IMR-90 (cell line): ENCODE results near the gene RHOBTB1. TPM values are rescaled to one million over a fixed set of nuclear protein-coding genes. Genes with fewer than 3 reads are reported as not detected.

Experiments
- ATAC-seq: fragments of 200-7000 bp; cut with Tn5 transposase; 2 replicates; pipeline ENCODE4 v1.9.1; 2020; ENCODE audit warnings: low read depth, mild to moderate bottlenecking, moderate library complexity
- BruUV-seq: library from RNA; stranded (reverse); fragments of 400-500 nt; replicated peaks from 2 replicates; lab custom pipeline; 2021; lab: Mats Ljungman, UMichigan
- CTCF ChIA-PET: fragments of 300-600 bp; formaldehyde crosslinking; extraction: SDS; loops from one replicate; lab custom pipeline; 2021; ENCODE audit warnings: antibody characterized with exemption; lab: Yijun Ruan, JAX
- POLR2A ChIA-PET: fragments of 300-600 bp; sonication (Branson Sonifier 250); formaldehyde crosslinking; loops from one replicate; lab custom pipeline; 2022; ENCODE audit warnings: antibody characterized with exemption; ENCODE audit not compliant: unreplicated experiment; lab: Charles Lee
- DNase-seq: peaks from one replicate; pipeline ENCODE4 v3.0.0; 2013
- H2AFZ ChIP-seq: replicated peaks from 2 replicates; pipeline ENCODE3; 2013; ENCODE audit warnings: low read length, mild to moderate bottlenecking; ENCODE audit not compliant: poor library complexity
- H2AK5ac ChIP-seq: 2 replicates; pipeline ENCODE4 v1.6.1; 2013; ENCODE audit warnings: low read depth, low read length, inconsistent platforms
- H2AK9ac ChIP-seq: replicated peaks from 2 replicates; pipeline ENCODE3; 2013; ENCODE audit warnings: mild to moderate bottlenecking, low read depth, low read length, moderate library complexity; ENCODE audit not compliant: poor library complexity
- H2BK120ac ChIP-seq: 2 replicates; pipeline ENCODE4 v1.6.1; 2013; ENCODE audit warnings: low read depth, low read length, inconsistent platforms
- H2BK15ac ChIP-seq: 3 replicates; pipeline ENCODE4 v1.6.1; 2013; ENCODE audit warnings: low read depth, low read length, inconsistent platforms
- H2BK20ac ChIP-seq: 2 replicates; pipeline ENCODE4 v1.6.1; 2013; ENCODE audit warnings: low read depth, mild to moderate bottlenecking, inconsistent platforms, low read length, moderate library complexity
- H2BK5ac ChIP-seq: 2 replicates; pipeline ENCODE4 v1.6.1; 2013; ENCODE audit warnings: mild to moderate bottlenecking, low read depth, low read length, inconsistent platforms; ENCODE audit not compliant: poor library complexity, severe bottlenecking
- H3K14ac ChIP-seq: replicated peaks from 2 replicates; pipeline ENCODE4 v1.6.1; 2013; ENCODE audit warnings: low read depth, low read length, inconsistent platforms
- H3K18ac ChIP-seq: 2 replicates; pipeline ENCODE4 v1.6.1; 2013; ENCODE audit warnings: low read depth, low read length, control low read depth
- H3K23ac ChIP-seq: 2 replicates; pipeline ENCODE4 v1.6.1; 2013; ENCODE audit warnings: low read depth, low read length, inconsistent platforms
- H3K27ac ChIP-seq: 2 replicates; pipeline ENCODE4 v1.5.1; 2013; ENCODE audit warnings: mild to moderate bottlenecking, control low read depth, low read length; ENCODE audit not compliant: insufficient read depth
- H3K27me3 ChIP-seq: 2 replicates; pipeline ENCODE4 v1.6.1; 2013; ENCODE audit warnings: low read length; ENCODE audit not compliant: control insufficient read depth, insufficient read depth
- H3K36me3 ChIP-seq: 2 replicates; pipeline ENCODE4 v1.6.1; 2013; ENCODE audit warnings: low read length, mixed read lengths; ENCODE audit not compliant: control insufficient read depth, insufficient read depth
- H3K4ac ChIP-seq: 2 replicates; pipeline ENCODE4 v1.6.1; 2013; ENCODE audit warnings: low read depth, low read length, inconsistent platforms
- H3K4me1 ChIP-seq: 2 replicates; pipeline ENCODE4 v1.6.1; 2013; ENCODE audit warnings: low read length, mixed read lengths; ENCODE audit not compliant: control insufficient read depth, insufficient read depth
- H3K4me2 ChIP-seq: 2 replicates; pipeline ENCODE4 v1.6.1; 2013; ENCODE audit warnings: low read depth, mild to moderate bottlenecking, control low read depth, low read length, moderate library complexity
- H3K4me3 ChIP-seq: 2 replicates; pipeline ENCODE4 v1.5.1; 2013; ENCODE audit warnings: low read depth, mild to moderate bottlenecking, control low read depth, low read length, moderate library complexity; ENCODE audit not compliant: insufficient read depth
- H3K56ac ChIP-seq: 2 replicates; pipeline ENCODE4 v1.6.1; 2013; ENCODE audit warnings: low read length, inconsistent platforms; ENCODE audit not compliant: insufficient read depth; ENCODE audit errors: extremely low read depth
- H3K79me1 ChIP-seq, 2 experiments: 2 replicates each; pipeline ENCODE4 v1.6.1; 2013; ENCODE audit warnings: low read length in 2 of 2, inconsistent platforms in 1 of 2, low read depth in 1 of 2
- H3K9ac ChIP-seq: 2 replicates; pipeline ENCODE4 v1.6.1; 2013; ENCODE audit warnings: low read depth, low read length, control low read depth
- H3K9me1 ChIP-seq: 2 replicates; pipeline ENCODE4 v1.6.1; 2013; ENCODE audit warnings: low read length, inconsistent platforms; ENCODE audit not compliant: insufficient read depth
- H3K9me3 ChIP-seq: 2 replicates; pipeline ENCODE4 v1.6.1; 2013; ENCODE audit warnings: low read length; ENCODE audit not compliant: control insufficient read depth, insufficient read depth
- H4K20me1 ChIP-seq: 2 replicates; pipeline ENCODE4 v1.6.1; 2013; ENCODE audit warnings: low read length, inconsistent platforms; ENCODE audit not compliant: insufficient read depth
- H4K5ac ChIP-seq: 2 replicates; pipeline ENCODE4 v1.6.1; 2013; ENCODE audit warnings: mild to moderate bottlenecking, low read depth, low read length, control low read depth
- H4K8ac ChIP-seq, 2 experiments: 2 replicates each; pipeline ENCODE4 v1.6.1; 2013; ENCODE audit warnings: low read depth in 2 of 2, low read length in 2 of 2, control low read depth in 1 of 2, inconsistent platforms in 1 of 2
- H4K91ac ChIP-seq: 2 replicates; pipeline ENCODE4 v1.6.1; 2013; ENCODE audit warnings: low read depth, low read length, inconsistent platforms; ENCODE audit not compliant: insufficient read depth
- BHLHE40 ChIP-seq: fragments of 150-350 bp; IDR thresholded peaks from 2 replicates; pipeline ENCODE4 v1.6.1; 2016; ENCODE audit warnings: mild to moderate bottlenecking, low read depth, low read length
- CEBPB ChIP-seq: IDR thresholded peaks from 2 replicates; pipeline ENCODE4 v1.6.1; 2012; ENCODE audit warnings: low read depth, low read length, improper control_type of control experiment
- CHD1 ChIP-seq: IDR thresholded peaks from 2 replicates; pipeline ENCODE4 v1.6.1; 2012; ENCODE audit warnings: low read depth, low read length, improper control_type of control experiment
- FOS ChIP-seq: fragments of 150-350 bp; IDR thresholded peaks from 2 replicates; pipeline ENCODE4 v1.6.1; 2016; ENCODE audit warnings: low read depth, low read length
- MAFK ChIP-seq: IDR thresholded peaks from 2 replicates; pipeline ENCODE4 v1.6.1; 2012; ENCODE audit warnings: low read depth, low read length, improper control_type of control experiment
- MAZ ChIP-seq: IDR thresholded peaks from 2 replicates; pipeline ENCODE4 v1.6.1; 2012; ENCODE audit warnings: low read depth, mild to moderate bottlenecking, low read length, improper control_type of control experiment, moderate library complexity, borderline replicate concordance
- MXI1 ChIP-seq: IDR thresholded peaks from 2 replicates; pipeline ENCODE4 v1.6.1; 2012; ENCODE audit warnings: low read depth, mild to moderate bottlenecking, low read length, moderate library complexity, borderline replicate concordance
- NFE2L2 ChIP-seq: fragments of 150-350 bp; IDR thresholded peaks from 2 replicates; pipeline ENCODE4 v1.6.1; 2016; ENCODE audit warnings: low read depth, mild to moderate bottlenecking, low read length
- POLR2A ChIP-seq: IDR thresholded peaks from 2 replicates; pipeline ENCODE4 v1.6.1; 2012; ENCODE audit warnings: mild to moderate bottlenecking, low read depth, low read length
- RAD21 ChIP-seq: IDR thresholded peaks from 2 replicates; pipeline ENCODE4 v1.6.1; 2012; ENCODE audit warnings: low read length, improper control_type of control experiment
- RCOR1 ChIP-seq: IDR thresholded peaks from 2 replicates; pipeline ENCODE4 v1.6.1; 2012; ENCODE audit warnings: mild to moderate bottlenecking, low read length, improper control_type of control experiment; ENCODE audit not compliant: insufficient replicate concordance
- RFX5 ChIP-seq: IDR thresholded peaks from 2 replicates; pipeline ENCODE4 v1.8.0; 2012; ENCODE audit warnings: low read depth, mild to moderate bottlenecking, low read length, moderate library complexity
- SMC3 ChIP-seq: fragments of 150-350 bp; IDR thresholded peaks from 2 replicates; pipeline ENCODE4 v1.6.1; 2016; ENCODE audit warnings: low read depth, mild to moderate bottlenecking, antibody characterized with exemption, low read length, moderate library complexity
- WGBS, 2 experiments: methylation state at CpG; one replicate each; pipeline versions ENCODE4 v1.1.5 to v1.1.7; 2013; ENCODE audit warnings: missing lambda C conversion rate in 2 of 2; ENCODE audit not compliant: insufficient read length in 1 of 2; ENCODE audit errors: extremely low coverage in 2 of 2; 5-methylcytosine and 5-hydroxymethylcytosine counted together
- dilution Hi-C: fragments of 300-500 bp; cut with HindIII; formaldehyde crosslinking; loops from one replicate; pipeline ENCODE4 v1.14.3; 2018; ENCODE audit warnings: low sequenced_read_pairs; ENCODE audit not compliant: unreplicated experiment
- in situ Hi-C: fragments of 300-500 bp; cut with MboI; formaldehyde crosslinking; loops from 3 replicates; pipeline ENCODE4 v1.14.3; 2019; ENCODE audit warnings: low sequenced_read_pairs, inconsistent platforms, mixed read lengths
- intact Hi-C: fragments of 100-400 bp; cut with micrococcal nuclease; formaldehyde crosslinking; loops from 2 replicates; pipeline ENCODE4 v1.10.0; 2022
- polyA plus RNA-seq, 3 experiments: library from polyadenylated mRNA; depleted of rRNA; stranded (reverse); fragments of >200 nt; gene quantifications; 2 replicates each; pipeline ENCODE4 v1.2.3, GENCODE V29; 2012; ENCODE audit warnings: low replicate concordance in 1 of 3
- total RNA-seq: library from RNA; depleted of rRNA; stranded (reverse); fragments of >200 nt; gene quantifications from 2 replicates; pipeline ENCODE4 v1.2.3, GENCODE V29; 2012
- TF ChIP-seq, protein P1 (sequence below): fragments of 150-350 bp; IDR thresholded peaks from 2 replicates; pipeline ENCODE4 v1.6.1; 2017; ENCODE audit warnings: mild to moderate bottlenecking, antibody characterized with exemption, low read length, low read depth
- TF ChIP-seq, protein P2 (sequence below): conservative IDR thresholded peaks from 2 replicates; pipeline ENCODE4 v1.5.1; 2012; ENCODE audit warnings: mild to moderate bottlenecking, low read depth, low read length, improper control_type of control experiment
- TF ChIP-seq, protein P3 (sequence below): fragments of 150-350 bp; IDR thresholded peaks from 2 replicates; pipeline ENCODE4 v1.6.1; 2016; ENCODE audit warnings: low read depth, mild to moderate bottlenecking, low read length, moderate library complexity, borderline replicate concordance

The RHOBTB1 gene
- total and polyA plus RNA-seq, 2 of the 4 experiments (the other 2 are of a cell fraction), result 8.9 to 15.2 TPM

GRCh38 chr10:60965696-60966095 lies 21.7 kb upstream of the RHOBTB1 start:
- Histone ChIP-seq H2AK5ac (peak overlapping the region; percentile 55; the same call in 1 of the 2 replicates), H3K79me1 (no peaks in the 10 kb centered on the region), H2BK20ac (peak overlapping the region; percentile 76), H3K4ac (no peak overlapping the region; the same call in 1 of the 2 replicates), H3K27me3 (no peaks in the 10 kb centered on the region), H3K36me3 (no peaks in the 10 kb centered on the region), H3K4me2 (no peak overlapping the region), H2AK9ac (no peak overlapping the region), H2BK5ac (peak overlapping the region; percentile 92), H3K27ac (no peak overlapping the region), H2BK120ac (peak overlapping the region; percentile 50), H2AFZ (no peak overlapping the region), H3K56ac (no peak overlapping the region), H3K9ac (no peak overlapping the region), H3K4me3 (no peak overlapping the region), H3K18ac (peak overlapping the region; percentile 71), H4K91ac (no peak overlapping the region), H2BK15ac (no peak overlapping the region), H3K23ac (no peak overlapping the region), H4K8ac (0 out of 4 replicates have a peak overlapping the region, but pooled peaks of 1 of the 2 experiments have one; percentile 3), H3K9me1 (peaks cover 2% of the 10 kb centered on the region; the same call in 1 of the 2 replicates), H4K20me1 (no peaks in the 10 kb centered on the region), H3K14ac (no peak overlapping the region), H3K9me3 (no peaks in the 10 kb centered on the region), H3K4me1 (peaks cover 4% of the 10 kb centered on the region; the same call in 1 of the 2 replicates), H4K5ac (no peak overlapping the region)
- intact Hi-C loops, result loop anchor here (10.0 kb wide), 2 partner anchors 939 to 1079 kb away; partner anchors contain the start of gene ARID5B
- no peak for TF ChIP-seq RAD21
- TF ChIP-seq, protein P1, sequence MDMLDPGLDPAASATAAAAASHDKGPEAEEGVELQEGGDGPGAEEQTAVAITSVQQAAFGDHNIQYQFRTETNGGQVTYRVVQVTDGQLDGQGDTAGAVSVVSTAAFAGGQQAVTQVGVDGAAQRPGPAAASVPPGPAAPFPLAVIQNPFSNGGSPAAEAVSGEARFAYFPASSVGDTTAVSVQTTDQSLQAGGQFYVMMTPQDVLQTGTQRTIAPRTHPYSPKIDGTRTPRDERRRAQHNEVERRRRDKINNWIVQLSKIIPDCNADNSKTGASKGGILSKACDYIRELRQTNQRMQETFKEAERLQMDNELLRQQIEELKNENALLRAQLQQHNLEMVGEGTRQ, result no peak
- TF ChIP-seq, protein P2, sequence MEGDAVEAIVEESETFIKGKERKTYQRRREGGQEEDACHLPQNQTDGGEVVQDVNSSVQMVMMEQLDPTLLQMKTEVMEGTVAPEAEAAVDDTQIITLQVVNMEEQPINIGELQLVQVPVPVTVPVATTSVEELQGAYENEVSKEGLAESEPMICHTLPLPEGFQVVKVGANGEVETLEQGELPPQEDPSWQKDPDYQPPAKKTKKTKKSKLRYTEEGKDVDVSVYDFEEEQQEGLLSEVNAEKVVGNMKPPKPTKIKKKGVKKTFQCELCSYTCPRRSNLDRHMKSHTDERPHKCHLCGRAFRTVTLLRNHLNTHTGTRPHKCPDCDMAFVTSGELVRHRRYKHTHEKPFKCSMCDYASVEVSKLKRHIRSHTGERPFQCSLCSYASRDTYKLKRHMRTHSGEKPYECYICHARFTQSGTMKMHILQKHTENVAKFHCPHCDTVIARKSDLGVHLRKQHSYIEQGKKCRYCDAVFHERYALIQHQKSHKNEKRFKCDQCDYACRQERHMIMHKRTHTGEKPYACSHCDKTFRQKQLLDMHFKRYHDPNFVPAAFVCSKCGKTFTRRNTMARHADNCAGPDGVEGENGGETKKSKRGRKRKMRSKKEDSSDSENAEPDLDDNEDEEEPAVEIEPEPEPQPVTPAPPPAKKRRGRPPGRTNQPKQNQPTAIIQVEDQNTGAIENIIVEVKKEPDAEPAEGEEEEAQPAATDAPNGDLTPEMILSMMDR, result no peak
- no peak for TF ChIP-seq SMC3
- TF ChIP-seq RCOR1, result no peak
- TF ChIP-seq FOS, result no peak
- no peak for TF ChIP-seq POLR2A
- TF ChIP-seq BHLHE40, result no peak
- no peak for TF ChIP-seq NFE2L2
- no peak for TF ChIP-seq CEBPB
- TF ChIP-seq CHD1, result no peak
- no peak for TF ChIP-seq MAZ
- TF ChIP-seq, protein P3, sequence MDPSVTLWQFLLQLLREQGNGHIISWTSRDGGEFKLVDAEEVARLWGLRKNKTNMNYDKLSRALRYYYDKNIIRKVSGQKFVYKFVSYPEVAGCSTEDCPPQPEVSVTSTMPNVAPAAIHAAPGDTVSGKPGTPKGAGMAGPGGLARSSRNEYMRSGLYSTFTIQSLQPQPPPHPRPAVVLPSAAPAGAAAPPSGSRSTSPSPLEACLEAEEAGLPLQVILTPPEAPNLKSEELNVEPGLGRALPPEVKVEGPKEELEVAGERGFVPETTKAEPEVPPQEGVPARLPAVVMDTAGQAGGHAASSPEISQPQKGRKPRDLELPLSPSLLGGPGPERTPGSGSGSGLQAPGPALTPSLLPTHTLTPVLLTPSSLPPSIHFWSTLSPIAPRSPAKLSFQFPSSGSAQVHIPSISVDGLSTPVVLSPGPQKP, result no peak
- no peak for TF ChIP-seq RFX5
- no peak for TF ChIP-seq MAFK
- no peak for TF ChIP-seq MXI1
- CTCF ChIA-PET, result no interaction called here
- POLR2A ChIA-PET, result no interaction called here
- no CpG with 5 or more reads among the region's 3 CpGs for WGBS, 2 experiments
- in situ Hi-C loops, result loop anchor here (10.0 kb wide), 1 partner anchor 319 kb away; no protein-coding TSS in a partner anchor
- dilution Hi-C loops, result no loop called here
- BruUV-seq, result no TSS peak
- DNase-seq (no peak), ATAC-seq (no peak)
